Mucosa of rectum (tissue), 2 donors: ENCODE data around the gene SRP14.
A peak's percentile ranks its signal among the peaks of the same experiment; 100 is the strongest.

Experiments used
- H3K27ac ChIP-seq, 2 donors: one replicate each; pipeline ENCODE4 v1.7.0; 2013; ENCODE audit warnings: inconsistent platforms in 2 of 2, low read depth in 2 of 2, low read length in 2 of 2
- H3K27me3 ChIP-seq, 2 donors: one replicate each; pipeline ENCODE4 v1.7.0; 2013; ENCODE audit warnings: low read length in 2 of 2; ENCODE audit not compliant: control insufficient read depth in 2 of 2, insufficient read depth in 2 of 2
- H3K36me3 ChIP-seq, 2 donors: one replicate each; pipeline ENCODE4 v1.7.0; 2013; ENCODE audit warnings: low read length in 2 of 2; ENCODE audit not compliant: control insufficient read depth in 2 of 2, insufficient read depth in 2 of 2
- H3K4me1 ChIP-seq, 2 donors: one replicate each; pipeline ENCODE4 v1.7.0; 2013; ENCODE audit warnings: low read length in 2 of 2, mild to moderate bottlenecking in 1 of 2; ENCODE audit not compliant: control insufficient read depth in 2 of 2, insufficient read depth in 2 of 2
- H3K4me3 ChIP-seq, 2 donors: one replicate each; pipeline ENCODE4 v1.7.0; 2013; ENCODE audit warnings: low read length in 2 of 2
- H3K9ac ChIP-seq, 2 donors: one replicate each; pipeline ENCODE4 v1.7.0; 2013; ENCODE audit warnings: low read length in 2 of 2, low read depth in 1 of 2, mild to moderate bottlenecking in 1 of 2
- H3K9me3 ChIP-seq, 2 donors: one replicate each; pipeline ENCODE4 v1.7.0; 2013; ENCODE audit warnings: low read length in 2 of 2; ENCODE audit not compliant: control insufficient read depth in 2 of 2
- donor health status: healthy.
- donor health status: Normal muscosa, but diverticular disease.

The SRP14 gene

GRCh38 chr15:40066589-40066988, 27.6 kb upstream of the SRP14 start:
- Histone ChIP-seq H3K4me1 (peaks cover 11 to 22% of the 10 kb centered on the region in 2 donors), H3K9ac (no peak overlapping the region), H3K4me3 (no peak overlapping the region), H3K36me3 (no peaks in the 10 kb centered on the region), H3K9me3 (no peaks in the 10 kb centered on the region), H3K27me3 (no peaks in the 10 kb centered on the region), H3K27ac (no peak overlapping the region)

- Histone ChIP-seq H3K36me3 (no peaks in the 10 kb centered on the region), H3K4me1 (peaks cover 11 to 20% of the 10 kb centered on the region in 2 donors), H3K4me3 (no peak overlapping the region), H3K9ac (no peak overlapping the region), H3K27ac (peak overlapping the region in 1 of 2 donors; percentile 23), H3K9me3 (no peaks in the 10 kb centered on the region), H3K27me3 (no peaks in the 10 kb centered on the region)
Measured at GRCh38 chr15:40065166-40065565, 26.2 kb upstream of the SRP14 start.

DNA sequence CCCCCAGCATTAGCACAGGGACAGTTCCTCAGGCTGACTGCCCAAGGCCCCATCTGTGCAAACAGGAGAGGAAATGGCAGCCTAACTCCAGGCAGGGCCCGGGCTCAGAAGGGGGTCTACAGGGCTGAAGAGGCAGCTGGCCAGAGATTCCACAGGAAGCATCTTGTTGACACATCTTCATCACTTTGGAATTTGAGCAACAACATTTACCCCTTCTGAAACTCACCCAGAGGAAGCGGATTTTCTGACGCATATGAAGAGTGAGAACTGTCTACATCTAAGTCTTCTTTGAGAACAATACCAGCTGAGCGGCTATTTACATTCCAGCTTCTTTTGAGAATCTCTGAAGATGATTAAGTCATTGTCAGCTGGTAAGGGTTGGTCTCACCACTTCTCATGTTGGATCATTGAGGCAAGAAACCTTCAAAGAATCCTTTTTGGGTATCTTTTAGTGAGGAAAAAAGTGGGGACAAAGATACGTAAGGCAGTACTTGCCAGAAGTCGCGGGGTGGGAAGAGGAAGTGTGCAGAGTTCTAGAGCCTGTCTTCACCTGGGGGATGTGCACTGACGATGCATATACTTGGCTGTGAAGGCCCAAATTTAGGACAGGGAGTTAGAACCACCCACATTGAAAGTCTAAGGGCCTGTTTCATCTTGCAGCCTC, 25.4 kb upstream of the SRP14 start:
- Histone ChIP-seq H3K9ac (no peak overlapping the region), H3K9me3 (no peaks in the 10 kb centered on the region), H3K4me1 (peaks cover 7 to 13% of the 10 kb centered on the region in 2 donors), H3K27ac (peak overlapping the region in 1 of 2 donors; percentile 23), H3K27me3 (no peaks in the 10 kb centered on the region), H3K4me3 (no peak overlapping the region), H3K36me3 (peaks cover 0 to 2% of the 10 kb centered on the region in 2 donors)

DNA sequence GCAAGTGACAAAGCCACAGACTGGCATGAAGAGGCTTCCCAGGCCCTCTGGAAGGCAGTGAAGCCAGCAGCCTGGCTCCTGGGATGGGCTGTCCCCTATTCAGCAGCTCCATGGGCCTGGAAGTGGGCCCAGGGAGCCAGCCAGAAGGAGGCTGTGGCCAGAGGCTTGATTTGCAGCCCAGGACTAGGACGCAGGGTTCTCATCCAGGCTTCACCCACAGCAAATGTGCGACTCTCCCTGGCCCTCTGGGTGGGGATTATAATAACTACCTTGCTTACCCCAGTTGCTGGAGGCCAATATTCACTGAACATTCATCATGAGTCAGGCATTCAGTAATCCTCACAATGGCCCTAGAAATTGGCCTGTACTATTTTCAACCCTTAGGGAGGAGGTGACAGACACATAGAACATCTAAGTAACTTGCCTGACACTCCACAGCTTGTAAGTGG, 24.6 kb upstream of the SRP14 start:
- H3K9me3 ChIP-seq: no peaks in the 10 kb centered on the region
- no peak overlapping the region for H3K9ac ChIP-seq
- peaks cover under 1 to 6% of the 10 kb centered on the region in 2 donors for H3K4me1 ChIP-seq
- H3K27ac ChIP-seq: no peak overlapping the region
- H3K27me3 ChIP-seq: no peaks in the 10 kb centered on the region
- no peak overlapping the region for H3K4me3 ChIP-seq
- peaks cover 0 to 2% of the 10 kb centered on the region in 2 donors for H3K36me3 ChIP-seq

DNA sequence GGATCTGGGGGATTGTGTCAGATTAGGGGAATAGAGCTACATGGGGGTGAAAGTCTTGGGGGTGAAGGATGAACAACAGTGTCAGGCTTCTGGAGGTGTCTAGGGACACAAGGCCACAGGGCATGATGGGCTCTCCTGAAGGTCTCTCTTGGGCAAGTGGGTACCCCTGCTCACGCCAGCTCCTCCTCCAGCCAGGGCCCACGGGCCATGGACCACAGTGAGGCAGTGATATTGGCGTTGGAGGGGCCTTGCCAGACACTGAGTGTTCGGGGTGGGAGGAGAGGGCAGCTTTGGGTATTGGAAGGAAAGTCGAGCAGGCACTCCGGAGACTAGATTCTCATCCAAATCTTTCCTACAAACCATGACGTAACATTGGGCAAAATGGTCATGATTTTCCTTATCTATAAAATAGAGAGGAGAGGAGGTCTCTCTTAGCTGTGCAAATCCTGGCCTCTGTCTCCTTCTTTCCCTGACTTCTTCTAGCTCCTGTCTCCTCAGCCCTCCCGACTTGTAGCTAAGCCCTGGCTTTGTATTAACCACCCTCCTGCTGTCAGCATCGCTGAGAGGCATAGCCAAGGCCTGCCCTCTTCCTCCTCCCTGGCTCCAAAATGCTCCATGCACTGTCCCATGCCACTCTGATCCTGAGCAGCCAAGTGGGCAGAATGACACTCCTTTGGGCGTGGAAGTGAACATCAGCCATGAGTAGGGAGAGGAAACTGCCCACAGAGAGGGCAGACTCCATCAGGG, 24.0 kb upstream of the SRP14 start:
- H3K4me1 ChIP-seq: peaks cover 0 to 3% of the 10 kb centered on the region in 2 donors
- no peaks in the 10 kb centered on the region for H3K9me3 ChIP-seq
- no peak overlapping the region for H3K27ac ChIP-seq
- no peak overlapping the region for H3K9ac ChIP-seq
- H3K36me3 ChIP-seq: peaks cover 0 to 2% of the 10 kb centered on the region in 2 donors
- no peak overlapping the region for H3K4me3 ChIP-seq
- no peaks in the 10 kb centered on the region for H3K27me3 ChIP-seq

GRCh38 chr15:40061212-40061901, 22.4 kb upstream of the SRP14 start:
- Histone ChIP-seq H3K27me3 (no peaks in the 10 kb centered on the region), H3K9me3 (no peaks in the 10 kb centered on the region), H3K4me1 (peaks cover 0 to 3% of the 10 kb centered on the region in 2 donors), H3K4me3 (no peak overlapping the region), H3K36me3 (peaks cover 0 to 2% of the 10 kb centered on the region in 2 donors), H3K9ac (no peak overlapping the region), H3K27ac (no peak overlapping the region)

DNA sequence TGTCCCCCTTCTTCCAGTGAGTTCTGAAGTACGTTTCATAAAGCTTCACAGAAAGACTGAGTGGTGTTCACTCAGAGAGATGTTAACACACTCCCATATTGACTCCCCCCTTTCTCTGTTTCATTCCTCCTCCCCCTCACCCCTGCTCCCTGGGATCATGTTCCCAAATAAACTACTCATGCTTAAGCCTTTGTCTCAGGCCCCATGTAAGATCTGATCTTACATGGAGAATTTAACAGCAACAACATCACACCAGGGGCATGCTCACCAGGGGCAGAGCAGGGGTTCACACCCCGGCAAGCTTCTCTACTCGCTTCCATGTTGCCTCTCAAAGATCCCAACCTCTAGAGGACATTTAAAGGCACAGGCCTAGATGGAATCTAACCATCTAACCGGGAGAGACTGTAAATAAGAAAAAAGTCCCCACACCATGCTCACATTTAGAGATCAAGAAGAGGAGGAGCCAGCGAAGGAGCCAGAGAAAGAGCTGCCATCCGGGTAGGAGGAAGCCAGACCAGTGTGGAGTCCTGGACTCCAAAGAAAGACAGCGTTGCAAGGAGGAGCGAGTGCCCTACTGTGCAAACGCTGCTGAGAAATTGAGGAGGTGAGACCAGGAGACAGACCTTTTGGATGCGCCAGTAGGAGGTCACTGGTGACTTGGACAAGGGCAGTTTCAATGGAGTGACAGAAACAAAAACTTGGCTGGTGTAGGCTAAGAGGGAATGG, 21.4 kb upstream of the SRP14 start:
- H3K4me1 ChIP-seq: peaks cover 7 to 9% of the 10 kb centered on the region in 2 donors
- no peak overlapping the region for H3K27ac ChIP-seq
- H3K9me3 ChIP-seq: no peaks in the 10 kb centered on the region
- H3K4me3 ChIP-seq: no peak overlapping the region
- no peaks in the 10 kb centered on the region for H3K27me3 ChIP-seq
- H3K36me3 ChIP-seq: peaks cover 0 to 2% of the 10 kb centered on the region in 2 donors
- H3K9ac ChIP-seq: no peak overlapping the region

DNA sequence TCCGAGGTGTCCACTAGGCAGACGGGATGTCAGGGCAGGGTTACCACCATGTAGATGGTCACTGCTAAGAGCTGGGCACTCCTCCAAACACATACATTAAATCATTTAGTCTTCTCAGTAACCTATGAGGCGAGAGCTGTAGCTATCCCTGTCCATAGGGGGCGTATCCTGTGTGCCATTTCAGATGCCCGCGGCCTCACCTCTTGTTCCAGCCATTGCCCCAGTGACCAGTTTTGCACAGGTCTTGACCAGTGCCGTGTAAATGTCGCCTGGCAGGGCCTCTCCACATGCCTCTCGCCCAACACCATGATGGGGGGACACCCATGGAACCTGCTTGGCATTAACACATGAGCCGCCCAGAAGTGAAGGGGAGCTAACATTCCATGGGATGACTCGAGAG, 20.8 kb upstream of the SRP14 start:
- Histone ChIP-seq H3K27ac (no peak overlapping the region), H3K36me3 (peaks cover 0 to 2% of the 10 kb centered on the region in 2 donors), H3K9me3 (no peaks in the 10 kb centered on the region), H3K4me1 (peaks cover 12 to 15% of the 10 kb centered on the region in 2 donors), H3K4me3 (no peak overlapping the region), H3K27me3 (no peaks in the 10 kb centered on the region), H3K9ac (no peak overlapping the region)

GRCh38 chr15:40058476-40059140, 19.6 kb upstream of the SRP14 start:
- Histone ChIP-seq H3K36me3 (peaks cover 0 to 2% of the 10 kb centered on the region in 2 donors), H3K4me3 (no peak overlapping the region), H3K9me3 (no peaks in the 10 kb centered on the region), H3K4me1 (peaks cover 24 to 27% of the 10 kb centered on the region in 2 donors), H3K27ac (no peak overlapping the region), H3K9ac (no peak overlapping the region), H3K27me3 (no peaks in the 10 kb centered on the region)
